Measurements from ENCODE around the gene GNGT1. TPM values are rescaled to one million over a fixed set of nuclear protein-coding genes. Genes with fewer than 3 reads are reported as not detected.

The GNGT1 gene
- total and polyA plus RNA-seq, 8 donors: 0.07 TPM; not detected in 7

- Histone ChIP-seq H3K27me3 (peaks cover 8 to 43% of the 10 kb centered on the region in 2 donors), H3K4me1 (peaks cover 0 to 2% of the 10 kb centered on the region in 2 donors), H3K9me3 (no peaks in the 10 kb centered on the region), H3K4me3 (peak within 1 kb of the TSS; percentile 38 to 46), H3K27ac (no peak within 1 kb of the TSS), H3K36me3 (no peaks in the 10 kb centered on the region)
- ATAC-seq (peak; percentile 81), DNase-seq (peak in 2 of 4 donors; percentile 39 to 81)
- no peak for TF ChIP-seq CTCF (IDR thresholded peaks at IDR 0.05)
- intact Hi-C loops (cut with DNase I): no loop called here
Observed at GRCh38 chr7:93890464-93891068, 15.8 kb upstream of the GNGT1 start, which contains the start of gene TFPI2. TFPI2 (minus strand) TSS chr7:93890753; CDS start chr7:93890678, 75 bp downstream.

- ATAC-seq (no peak), DNase-seq (no peak)
- TF ChIP-seq CTCF (IDR thresholded peaks at IDR 0.05): no peak
- no peaks in the 10 kb centered on the region for H3K36me3 ChIP-seq
- H3K9me3 ChIP-seq: no peaks in the 10 kb centered on the region
- intact Hi-C loops (cut with DNase I): no loop called here
- H3K27ac ChIP-seq: no peak overlapping the region
- peaks cover 0 to 2% of the 10 kb centered on the region in 2 donors for H3K4me1 ChIP-seq
- no peak overlapping the region for H3K4me3 ChIP-seq
- H3K27me3 ChIP-seq: peaks cover 8 to 34% of the 10 kb centered on the region in 2 donors
Observed at GRCh38 chr7:93894426-93894825, 11.9 kb upstream of the GNGT1 start.

- Histone ChIP-seq H3K27me3 (peaks cover 7 to 27% of the 10 kb centered on the region in 2 donors), H3K4me1 (no peaks in the 10 kb centered on the region), H3K36me3 (no peaks in the 10 kb centered on the region), H3K9me3 (no peaks in the 10 kb centered on the region), H3K27ac (no peak overlapping the region), H3K4me3 (no peak overlapping the region)
- TF ChIP-seq CTCF (IDR thresholded peaks at IDR 0.05): no peak
- ATAC-seq (no peak), DNase-seq (peak in 2 of 4 donors; percentile 42 to 58)
- intact Hi-C loops (cut with DNase I): no loop called here
Observed at GRCh38 chr7:93894966-93895640, 11.3 kb upstream of the GNGT1 start.

GRCh38 chr7:93895859-93896600 lies 10.3 kb upstream of the GNGT1 start:
- Histone ChIP-seq H3K9me3 (no peaks in the 10 kb centered on the region), H3K27me3 (peaks cover 0 to 18% of the 10 kb centered on the region in 2 donors), H3K4me1 (no peaks in the 10 kb centered on the region), H3K27ac (no peak overlapping the region), H3K4me3 (no peak overlapping the region), H3K36me3 (no peaks in the 10 kb centered on the region)
- ATAC-seq (no peak), DNase-seq (no peak)
- no peak for TF ChIP-seq CTCF (IDR thresholded peaks at IDR 0.05)
- intact Hi-C loops (cut with DNase I): no loop called here

GRCh38 chr7:93897680-93898079 lies 8.7 kb upstream of the GNGT1 start:
- no peak overlapping the region for H3K4me3 ChIP-seq
- H3K36me3 ChIP-seq: no peaks in the 10 kb centered on the region
- no peak for DNase-seq
- peaks cover 0 to 1% of the 10 kb centered on the region in 2 donors for H3K27me3 ChIP-seq
- no peaks in the 10 kb centered on the region for H3K4me1 ChIP-seq
- ATAC-seq: no peak
- no peak for TF ChIP-seq CTCF (IDR thresholded peaks at IDR 0.05)
- H3K27ac ChIP-seq: no peak overlapping the region
- intact Hi-C loops (cut with DNase I): no loop called here
- H3K9me3 ChIP-seq: no peaks in the 10 kb centered on the region

All from left lung (tissue), 10 donors.